Adipocyte (in vitro differentiated cells): ENCODE measurements around the gene NCL.
"Not testable (repeated sequence)": the region's sequence is repeated elsewhere in the genome, so short reads cannot be mapped to it uniquely, and the experiment has no call there.

ENCODE experiments used
- DNase-seq: peaks from one replicate; pipeline ENCODE4 v3.0.0-alpha.2; 2015; ENCODE audit warnings: low read depth
- H3K27me3 ChIP-seq: replicated peaks from 2 replicates; pipeline ENCODE4 v1.7.0; 2013; ENCODE audit warnings: mild to moderate bottlenecking, low read length, moderate library complexity; ENCODE audit not compliant: control insufficient read depth, insufficient read depth
- H3K36me3 ChIP-seq: 2 replicates; pipeline ENCODE4 v1.7.0; 2013; ENCODE audit warnings: low read length, mild to moderate bottlenecking, moderate library complexity; ENCODE audit not compliant: control insufficient read depth, insufficient read depth, severe bottlenecking
- H3K4me1 ChIP-seq: 2 replicates; pipeline ENCODE4 v1.7.0; 2013; ENCODE audit warnings: mild to moderate bottlenecking, low read length, moderate library complexity; ENCODE audit not compliant: control insufficient read depth, insufficient read depth
- H3K4me3 ChIP-seq: 2 replicates; pipeline ENCODE4 v1.7.0; 2013; ENCODE audit warnings: mild to moderate bottlenecking, low read length, moderate library complexity
- H3K9ac ChIP-seq: 2 replicates; pipeline ENCODE4 v1.7.0; 2013; ENCODE audit warnings: mild to moderate bottlenecking, low read length, moderate library complexity
- H3K9me3 ChIP-seq: 2 replicates; pipeline ENCODE4 v1.7.0; 2013; ENCODE audit warnings: mild to moderate bottlenecking, low read length, moderate library complexity; ENCODE audit not compliant: control insufficient read depth

NCL gene

DNA sequence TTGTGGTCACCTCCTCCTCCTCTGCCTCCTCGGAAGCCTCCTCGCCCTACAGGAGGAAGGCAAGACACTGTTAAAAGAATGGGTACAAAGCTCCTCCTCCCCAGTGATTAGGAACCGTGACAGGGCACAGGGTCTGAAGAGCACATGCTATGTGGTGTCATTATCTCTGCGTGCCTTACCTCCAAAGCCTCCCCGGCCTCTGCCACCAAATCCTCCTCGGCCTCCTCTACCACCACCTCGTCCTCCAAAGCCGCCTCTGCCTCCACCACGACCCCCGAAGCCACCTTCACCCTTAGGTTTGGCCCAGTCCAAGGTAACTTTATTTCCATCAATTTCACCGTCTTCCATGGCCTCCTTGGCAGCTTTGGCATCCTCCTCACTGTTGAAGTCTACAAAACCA, 9.1 kb downstream of the NCL start:
- peaks cover 17% of the 10 kb centered on the region for H3K4me1 ChIP-seq
- peaks cover 82% of the 10 kb centered on the region for H3K36me3 ChIP-seq
- H3K27me3 ChIP-seq = no peaks in the 10 kb centered on the region
- H3K9ac ChIP-seq = no peak overlapping the region
- no peak overlapping the region for H3K4me3 ChIP-seq
- H3K9me3 ChIP-seq = no peaks in the 10 kb centered on the region
- no peak for DNase-seq

DNA sequence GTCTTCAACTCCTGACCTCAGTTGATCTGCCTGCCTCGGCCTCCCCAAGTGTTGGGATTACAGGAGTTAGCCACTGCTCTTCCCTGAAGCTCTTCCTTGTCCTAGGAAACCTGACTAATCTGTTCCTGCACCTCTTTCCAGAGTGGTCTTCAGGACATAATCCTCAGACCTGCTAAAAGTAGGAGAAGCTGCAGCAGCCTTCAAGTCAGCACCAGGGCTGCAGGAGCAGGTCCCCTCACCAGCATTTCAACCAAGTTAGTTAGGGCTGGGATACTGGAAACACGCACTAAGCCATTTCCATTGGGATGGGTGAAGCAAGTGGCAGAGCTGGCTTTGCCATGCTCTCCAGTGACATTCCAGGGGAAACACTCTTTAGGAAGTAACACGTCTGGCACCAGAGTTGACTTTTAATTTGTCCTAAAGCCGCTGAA, 9.9 kb downstream of the NCL start:
- DNase-seq = no peak
- Histone ChIP-seq H3K27me3 (no peaks in the 10 kb centered on the region), H3K36me3 (peaks cover 73% of the 10 kb centered on the region), H3K4me3 (no peak overlapping the region), H3K9me3 (no peaks in the 10 kb centered on the region), H3K4me1 (peaks cover 17% of the 10 kb centered on the region), H3K9ac (no peak overlapping the region)

DNA sequence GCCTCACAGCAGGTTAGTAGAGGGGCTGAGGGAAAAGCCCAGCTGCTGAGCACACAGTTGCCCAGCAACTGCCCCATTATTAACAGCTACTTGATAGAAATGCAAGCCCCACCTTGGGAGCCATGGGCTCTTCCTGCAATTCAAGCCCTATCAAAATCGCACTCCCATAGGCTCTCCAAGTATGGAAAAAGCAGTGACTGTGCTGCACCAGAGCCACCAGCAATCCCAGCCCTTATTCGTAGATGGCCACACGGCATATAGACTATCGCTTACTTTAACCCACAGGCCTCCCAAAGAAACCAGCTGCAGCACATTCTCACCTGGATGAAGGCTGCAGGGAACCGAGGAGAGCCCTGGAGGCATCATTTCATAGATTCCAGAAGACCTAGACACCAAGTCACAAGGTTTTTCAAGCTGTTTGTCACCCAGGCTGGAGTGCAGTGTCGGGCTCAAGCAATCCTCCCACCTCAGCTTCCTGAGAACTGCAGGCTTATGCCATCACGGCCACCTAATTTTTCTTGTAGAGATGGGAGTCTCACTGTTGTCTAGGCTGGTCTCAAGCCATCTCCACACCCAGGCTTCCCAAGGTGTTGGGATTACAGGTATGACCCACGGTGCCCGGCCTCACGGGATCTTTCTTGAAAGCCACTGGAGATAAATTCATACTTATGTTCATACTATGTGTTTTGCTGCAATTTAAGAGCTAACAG, 11.3 kb downstream of the NCL start:
- Histone ChIP-seq H3K9me3 (no peaks in the 10 kb centered on the region), H3K4me1 (peaks cover 17% of the 10 kb centered on the region), H3K4me3 (no peak overlapping the region), H3K36me3 (peaks cover 59% of the 10 kb centered on the region), H3K9ac (peak overlapping the region; percentile 4), H3K27me3 (no peaks in the 10 kb centered on the region)
- DNase-seq = no peak

DNA sequence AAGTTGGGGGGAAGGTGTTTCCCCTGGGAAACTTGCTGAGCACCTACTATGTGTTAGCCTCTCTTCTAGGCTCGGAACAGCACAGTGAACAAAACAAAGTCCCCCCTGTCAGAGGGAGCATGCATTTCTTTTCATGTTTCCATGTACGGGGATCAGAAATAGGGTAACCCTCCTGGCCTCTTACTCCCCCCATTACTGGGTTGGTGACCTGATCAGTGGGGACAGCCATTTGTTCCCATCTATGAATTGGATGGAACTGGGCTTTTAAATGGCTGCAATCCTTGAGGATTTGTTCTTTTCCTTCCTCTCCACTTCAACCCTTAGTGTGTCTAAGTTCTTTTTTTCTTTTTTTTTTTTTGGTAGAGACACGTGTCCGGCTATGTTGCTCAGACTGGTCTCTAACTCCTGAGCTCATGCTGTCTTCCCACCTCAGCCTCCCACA, 13.7 kb downstream of the NCL start:
- no peak overlapping the region for H3K9ac ChIP-seq
- peaks cover 35% of the 10 kb centered on the region for H3K36me3 ChIP-seq
- H3K4me3 ChIP-seq = no peak overlapping the region
- H3K9me3 ChIP-seq = no peaks in the 10 kb centered on the region
- no peaks in the 10 kb centered on the region for H3K4me1 ChIP-seq
- no peak for DNase-seq
- H3K27me3 ChIP-seq = no peaks in the 10 kb centered on the region

DNA sequence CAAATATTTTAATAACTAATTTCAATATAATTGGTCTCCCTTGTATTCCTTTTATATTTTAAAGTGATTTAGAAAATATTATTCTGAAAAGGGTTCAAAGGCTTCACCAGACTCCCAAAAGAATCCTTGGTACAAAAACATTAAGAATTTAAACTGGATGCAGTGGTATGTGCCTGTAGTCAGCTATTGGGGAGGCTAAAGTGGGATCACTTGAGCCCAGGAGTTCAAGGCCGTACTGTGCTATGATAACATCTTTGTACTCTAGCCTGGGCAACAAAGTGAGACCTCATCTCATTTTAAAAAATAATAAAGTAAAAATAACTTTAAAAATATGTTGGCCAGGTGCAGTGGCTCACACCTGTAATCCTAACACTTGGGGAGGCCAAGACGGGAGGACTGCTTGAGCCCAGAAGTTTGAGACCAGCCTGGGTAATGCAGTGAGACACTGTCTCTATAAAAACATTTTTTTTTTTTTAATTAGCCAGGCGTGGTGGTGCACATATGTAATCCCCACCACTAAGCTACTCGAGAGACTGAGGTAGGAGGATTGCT, 14.7 kb downstream of the NCL start:
- no peak for DNase-seq
- Histone ChIP-seq H3K4me3 (no peak overlapping the region), H3K9me3 (no peaks in the 10 kb centered on the region), H3K4me1 (no peaks in the 10 kb centered on the region), H3K27me3 (no peaks in the 10 kb centered on the region), H3K36me3 (peaks cover 25% of the 10 kb centered on the region), H3K9ac (no peak overlapping the region)

DNA sequence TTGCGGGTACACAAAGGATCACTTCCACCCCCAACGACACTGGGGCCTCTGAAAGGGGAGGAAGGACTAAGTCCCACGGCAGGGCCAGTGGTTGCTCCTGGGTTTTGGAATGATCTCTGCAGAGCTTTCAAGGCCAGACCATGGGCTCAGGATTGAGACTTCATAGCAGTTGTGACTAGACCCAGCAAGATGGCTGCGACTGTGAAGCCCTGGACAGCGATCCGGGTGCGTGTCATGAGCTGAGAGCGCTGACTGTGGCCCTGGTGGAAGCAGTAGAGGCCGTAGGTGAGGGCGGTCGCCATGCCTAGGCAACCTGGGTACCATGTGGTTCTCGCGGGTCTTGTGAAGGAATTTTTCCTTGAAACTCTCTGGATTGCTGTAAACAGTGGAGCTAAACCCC, 27.3 kb downstream of the NCL start:
- Histone ChIP-seq H3K36me3 (no peaks in the 10 kb centered on the region), H3K4me1 (no peaks in the 10 kb centered on the region), H3K9ac (no peak overlapping the region), H3K4me3 (no peak overlapping the region), H3K9me3 (peaks cover 4% of the 10 kb centered on the region), H3K27me3 (no peaks in the 10 kb centered on the region)
- DNase-seq = no peak

DNA sequence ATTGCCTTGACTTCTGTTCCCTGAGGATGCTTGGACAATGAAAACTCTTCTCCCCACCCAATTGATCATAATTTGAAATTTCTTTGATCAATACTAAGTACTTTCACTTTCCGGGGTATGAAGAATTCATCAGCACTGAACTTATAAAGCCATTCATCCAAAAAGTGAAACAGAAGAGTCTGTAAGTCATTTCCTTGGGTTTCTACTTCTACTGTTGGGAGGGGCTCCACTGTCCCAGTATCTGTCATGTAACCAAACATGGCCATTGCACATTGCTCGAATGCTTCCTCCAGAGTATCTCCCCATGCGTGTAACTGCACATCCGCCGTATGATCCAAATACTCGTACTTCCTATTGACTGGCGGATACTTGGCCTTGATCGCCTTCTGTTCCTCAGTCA, 30.3 kb downstream of the NCL start:
- Histone ChIP-seq H3K4me1 (no peaks in the 10 kb centered on the region), H3K9me3 (peaks cover 18% of the 10 kb centered on the region), H3K9ac (no peak overlapping the region), H3K27me3 (no peaks in the 10 kb centered on the region), H3K4me3 (no peak overlapping the region), H3K36me3 (no peaks in the 10 kb centered on the region)
- DNase-seq = no peak

DNA sequence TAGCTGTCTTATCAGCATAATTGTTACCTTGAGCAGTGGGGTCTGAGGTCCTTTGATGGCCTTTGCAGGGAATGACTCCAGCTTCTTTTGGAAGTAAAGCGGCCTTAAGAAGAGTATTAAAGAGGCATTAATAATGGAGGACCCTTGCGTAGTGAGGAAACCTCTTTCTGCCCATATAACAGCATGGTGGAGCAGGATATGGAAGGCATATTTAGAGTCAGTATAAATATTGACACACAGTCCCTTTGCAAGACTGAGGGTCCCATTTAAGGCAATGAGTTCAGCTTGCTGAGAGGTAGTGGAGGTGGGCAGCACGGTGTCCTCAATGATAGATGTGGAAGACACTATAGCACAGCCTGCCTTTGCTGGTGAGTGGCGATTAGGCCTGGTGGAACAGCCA, 32.7 kb downstream of the NCL start:
- no peak for DNase-seq
- Histone ChIP-seq H3K36me3 (no peaks in the 10 kb centered on the region), H3K27me3 (no peaks in the 10 kb centered on the region)

DNA sequence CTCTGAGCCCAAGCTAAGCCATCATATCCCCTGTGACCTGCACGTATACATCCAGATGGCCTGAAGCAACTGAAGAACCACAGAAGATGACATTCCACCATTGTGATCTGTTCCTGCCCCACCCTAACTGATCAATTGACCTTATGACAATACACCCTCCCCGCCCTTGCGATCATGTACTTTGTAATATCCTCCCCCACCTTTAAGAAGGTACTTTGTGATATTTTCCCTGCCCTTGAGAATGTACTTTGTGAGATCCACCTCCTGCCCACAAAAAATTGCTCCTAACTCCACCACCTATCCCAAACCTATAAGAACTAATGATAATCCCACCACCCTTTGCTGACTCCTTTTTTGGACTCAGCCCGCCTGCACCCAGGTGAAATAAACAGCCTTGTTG, 33.8 kb downstream of the NCL start:
- DNase-seq, H3K27me3 ChIP-seq, H3K9ac ChIP-seq, H3K4me1 ChIP-seq, H3K36me3 ChIP-seq, H3K4me3 ChIP-seq: not testable (repeated sequence)
- H3K9me3 ChIP-seq = peaks cover 18% of the 10 kb centered on the region

More for the DNA sequence above, 32.7 kb downstream of the NCL start:
- H3K9ac ChIP-seq = no peak overlapping the region
- no peak overlapping the region for H3K4me3 ChIP-seq
- no peaks in the 10 kb centered on the region for H3K4me1 ChIP-seq
- H3K9me3 ChIP-seq = peaks cover 18% of the 10 kb centered on the region

DNA sequence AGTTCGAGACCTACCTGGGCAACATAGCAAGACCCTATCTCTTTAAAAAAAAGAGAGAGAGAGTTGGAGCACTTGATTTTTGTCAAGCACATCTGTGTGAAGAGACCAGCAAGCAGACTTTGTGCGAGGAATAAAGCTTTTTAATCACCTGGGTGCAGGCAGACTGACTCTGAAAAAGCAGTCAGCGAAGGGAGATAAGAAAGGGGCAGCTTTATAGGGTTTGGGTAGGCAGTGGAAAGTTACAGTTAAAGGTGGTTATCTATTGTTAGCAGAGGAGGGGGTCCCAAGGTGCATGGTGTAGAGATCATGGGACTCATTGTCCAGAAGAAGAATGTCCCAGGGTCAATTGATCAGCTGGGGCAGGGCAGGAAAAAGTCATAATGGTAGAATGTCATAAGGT, 34.4 kb downstream of the NCL start:
- H3K36me3 ChIP-seq = no peaks in the 10 kb centered on the region
- H3K9me3 ChIP-seq = peaks cover 18% of the 10 kb centered on the region
- no peak overlapping the region for H3K4me3 ChIP-seq
- H3K4me1 ChIP-seq = no peaks in the 10 kb centered on the region
- H3K27me3 ChIP-seq = peaks cover 4% of the 10 kb centered on the region
- no peak overlapping the region for H3K9ac ChIP-seq
- no peak for DNase-seq

DNA sequence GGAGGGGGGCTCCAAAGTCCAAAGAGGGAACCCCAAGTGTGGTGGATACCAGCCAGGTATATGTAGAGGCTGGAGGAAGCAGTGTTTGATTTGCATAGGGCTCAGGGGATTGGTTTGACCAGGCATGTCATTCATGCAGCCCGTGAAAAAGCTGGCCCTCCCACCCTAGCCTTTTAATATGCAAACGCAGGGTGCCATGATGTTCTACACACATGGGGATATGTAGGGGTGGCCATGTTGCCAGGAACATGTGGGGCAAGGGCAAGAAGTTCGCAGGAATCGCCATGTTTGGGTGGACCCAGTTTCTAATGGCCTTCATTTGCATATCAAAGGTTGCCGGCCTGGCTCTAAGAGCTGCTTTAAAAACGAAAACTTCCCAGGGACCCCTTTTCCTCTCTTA, 35.1 kb downstream of the NCL start:
- H3K27me3 ChIP-seq = peaks cover 5% of the 10 kb centered on the region
- no peak overlapping the region for H3K4me3 ChIP-seq
- no peak for DNase-seq
- H3K4me1 ChIP-seq = no peaks in the 10 kb centered on the region
- H3K9ac ChIP-seq = no peak overlapping the region
- H3K9me3 ChIP-seq = peaks cover 18% of the 10 kb centered on the region
- H3K36me3 ChIP-seq = no peaks in the 10 kb centered on the region

DNA sequence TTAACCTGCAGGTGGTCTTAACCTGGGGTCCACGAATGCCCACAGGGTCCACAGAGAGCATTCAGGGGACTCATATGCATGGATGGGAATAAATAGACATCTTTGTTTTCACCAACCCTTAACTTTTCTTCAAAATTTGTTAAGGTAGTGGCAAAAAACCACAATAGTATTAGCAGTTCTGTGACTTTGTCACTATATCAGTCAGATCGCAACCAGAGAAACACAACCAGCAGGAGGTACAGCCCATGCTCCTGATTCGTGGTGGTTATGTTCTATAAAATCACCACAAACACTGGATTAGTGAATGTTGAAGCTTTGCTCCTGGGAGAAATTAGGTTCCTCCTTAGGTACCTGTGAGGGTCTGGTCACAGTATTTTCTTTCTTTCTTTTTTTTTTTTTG, 37.2 kb downstream of the NCL start:
- no peak for DNase-seq
- H3K9ac ChIP-seq = no peak overlapping the region
- no peaks in the 10 kb centered on the region for H3K36me3 ChIP-seq
- H3K4me3 ChIP-seq = no peak overlapping the region
- H3K27me3 ChIP-seq = peaks cover 11% of the 10 kb centered on the region
- peaks cover 16% of the 10 kb centered on the region for H3K9me3 ChIP-seq
- H3K4me1 ChIP-seq = no peaks in the 10 kb centered on the region
